ENCODE results near the gene EVC2.

EVC2 gene

GRCh38 chr4:5711479-5712184 is 3.3 kb upstream of the EVC2 start:
- DNase-seq (ENCODE audit: low spot score) = no peak

- DNase-seq (ENCODE audit: low spot score) = peak; percentile 5
Observed at GRCh38 chr4:5710961-5711478, 2.7 kb upstream of the EVC2 start, which contains the start of gene EVC. TSS of gene EVC (plus strand) at chr4:5711201. CDS start at chr4:5711381, 180 bp downstream.

- DNase-seq (ENCODE audit: low spot score) = no peak
Observed at GRCh38 chr4:5710065-5710960, 2.0 kb upstream of the EVC2 start.

DNA sequence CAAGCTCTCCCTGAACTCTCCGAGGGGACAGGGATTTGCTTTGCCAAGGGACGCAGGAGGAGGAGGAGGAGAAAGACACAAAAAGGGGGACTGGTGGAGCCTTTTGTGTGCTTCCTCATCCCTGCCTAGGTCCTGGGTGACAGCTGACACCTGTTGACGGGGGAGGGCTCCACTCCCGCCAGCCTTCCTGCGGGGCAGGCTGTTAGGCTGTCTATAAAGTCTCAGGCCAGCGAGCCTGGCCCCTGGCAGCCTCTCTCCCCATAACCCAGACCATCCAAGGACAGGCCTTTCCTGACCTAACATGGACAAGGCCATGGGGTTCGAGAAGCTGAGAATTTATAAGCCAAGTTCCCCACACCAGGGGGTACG is 832 bp upstream of the EVC2 start:
- no peak for DNase-seq (ENCODE audit: low spot score)

- no peak for DNase-seq (ENCODE audit: low spot score)
Observed at GRCh38 chr4:5707778-5708448, 446 bp downstream of the EVC2 start.

- DNase-seq (ENCODE audit: low spot score) = no peak
Observed at GRCh38 chr4:5707366-5707765, 993 bp downstream of the EVC2 start.

- DNase-seq (ENCODE audit: low spot score) = no peak
Observed at GRCh38 chr4:5706486-5707290, 1.7 kb downstream of the EVC2 start.

GRCh38 chr4:5705647-5706320 is 2.6 kb downstream of the EVC2 start:
- no peak for DNase-seq (ENCODE audit: low spot score)

DNA sequence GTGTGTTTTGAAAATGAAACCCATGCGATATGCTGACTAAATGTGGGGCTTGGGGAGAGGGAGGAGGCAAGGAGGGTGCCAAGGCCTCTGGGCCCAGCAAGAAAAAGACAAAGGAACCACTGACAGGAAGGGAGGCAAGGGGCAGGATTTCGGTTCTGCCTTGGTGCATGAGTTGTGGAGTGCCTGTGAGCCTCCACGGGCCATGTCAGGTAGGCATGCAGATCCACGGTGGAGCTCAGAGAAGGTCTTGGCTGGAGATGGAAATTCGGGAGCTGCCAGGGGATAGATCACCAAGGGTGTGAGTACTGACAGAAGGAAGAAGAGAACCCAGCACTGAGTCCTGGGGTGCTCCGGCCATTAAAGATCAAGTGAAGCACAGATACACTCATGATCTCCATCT is 4.1 kb downstream of the EVC2 start:
- no peak for DNase-seq (ENCODE audit: low spot score)

DNA sequence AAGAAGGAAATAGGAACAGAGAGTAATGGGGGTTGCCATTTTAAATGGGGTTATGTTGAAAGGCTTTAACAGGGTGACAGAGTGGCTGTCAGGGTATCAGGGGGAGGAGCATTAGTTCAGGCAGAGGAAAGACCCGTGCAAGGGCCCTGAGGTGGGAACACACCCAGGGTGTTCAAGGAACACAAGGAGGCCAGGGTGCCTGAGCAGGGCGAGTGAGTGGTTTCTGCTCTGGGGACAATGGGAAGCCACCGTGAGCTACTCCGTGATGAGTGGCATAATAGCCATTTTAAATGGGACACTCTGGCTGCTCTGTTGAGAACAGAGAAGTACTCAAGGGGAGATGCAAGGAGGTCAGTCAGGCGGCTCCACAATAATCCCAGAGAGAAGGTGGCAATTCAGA is 4.5 kb downstream of the EVC2 start:
- DNase-seq (ENCODE audit: low spot score) = no peak

- DNase-seq (ENCODE audit: low spot score) = no peak
Observed at GRCh38 chr4:5701971-5702370, 6.4 kb downstream of the EVC2 start.

- DNase-seq (ENCODE audit: low spot score) = no peak
Observed at GRCh38 chr4:5700459-5700858, 7.9 kb downstream of the EVC2 start.

- no peak for DNase-seq (ENCODE audit: low spot score)
Observed at GRCh38 chr4:5696341-5696740, 12.0 kb downstream of the EVC2 start.

DNA sequence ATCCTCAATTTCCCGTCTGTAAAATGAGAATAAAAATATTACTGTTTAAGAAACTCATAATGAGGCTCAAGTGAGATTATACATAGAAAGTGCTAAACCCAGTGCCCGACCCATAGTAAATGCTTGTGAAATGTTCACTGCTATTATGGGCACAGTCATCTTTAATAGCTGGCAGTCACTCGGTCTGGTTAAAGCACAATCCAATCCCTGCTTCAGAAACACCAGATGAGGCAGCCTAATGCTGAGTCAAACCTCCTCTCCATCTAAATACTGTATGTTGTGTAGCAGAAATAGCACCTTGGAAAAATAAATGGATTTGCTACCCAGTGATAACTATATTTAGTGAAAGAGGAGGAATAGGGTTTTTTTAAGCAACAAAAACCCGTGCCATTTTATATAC is 14.5 kb downstream of the EVC2 start:
- no peak for DNase-seq (ENCODE audit: low spot score)

DNA sequence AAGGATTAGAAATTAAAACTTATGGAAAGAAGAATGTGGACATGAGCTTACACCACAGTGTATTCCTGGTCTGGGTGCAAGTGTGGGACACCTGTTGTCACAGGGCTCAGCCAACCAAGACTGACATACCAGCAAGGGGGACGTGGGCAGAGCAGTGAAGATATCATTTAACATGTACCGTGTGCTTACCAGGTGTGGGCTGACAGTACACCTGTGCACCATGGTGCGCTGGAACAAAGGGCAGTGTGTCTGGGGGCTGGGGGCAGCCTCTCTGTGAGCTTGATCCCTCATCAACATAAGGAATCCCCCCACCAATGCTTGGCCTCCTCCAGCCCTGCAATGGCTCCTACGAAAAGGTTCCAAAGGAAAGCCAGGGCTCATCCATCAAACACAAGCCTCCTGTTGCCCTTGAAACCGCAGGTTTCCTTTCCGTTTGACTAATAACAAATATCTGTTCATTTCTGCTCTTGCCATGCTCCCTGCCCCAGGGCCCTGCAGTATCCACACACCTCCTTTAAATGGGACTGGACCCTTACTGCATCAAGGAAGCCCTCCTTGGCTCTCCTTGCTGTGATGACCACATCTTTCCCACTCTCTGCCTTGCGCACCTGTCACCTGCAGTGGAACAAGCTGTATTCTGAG is 16.7 kb downstream of the EVC2 start:
- no peak for DNase-seq (ENCODE audit: low spot score)

DNA sequence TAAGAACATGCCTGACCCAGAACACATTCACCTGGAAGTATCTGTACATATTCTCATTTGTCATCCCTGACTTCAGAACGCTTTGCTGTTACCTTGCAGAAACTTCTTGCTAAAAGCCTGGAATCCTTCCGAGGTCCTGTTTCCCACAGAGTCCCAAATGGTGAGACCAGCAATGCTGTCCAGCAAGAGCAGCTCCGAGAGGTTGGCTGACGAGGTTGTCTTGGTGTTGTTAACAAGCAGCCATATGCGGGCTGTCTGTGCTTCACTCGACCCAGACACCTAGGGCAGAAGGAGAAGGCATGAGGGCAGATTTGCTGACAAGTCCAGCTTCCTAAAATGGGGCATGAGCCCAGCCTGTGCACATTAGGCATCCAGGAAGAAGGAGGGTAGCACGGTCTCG is 19.3 kb downstream of the EVC2 start:
- DNase-seq (ENCODE audit: low spot score) = no peak

DNA sequence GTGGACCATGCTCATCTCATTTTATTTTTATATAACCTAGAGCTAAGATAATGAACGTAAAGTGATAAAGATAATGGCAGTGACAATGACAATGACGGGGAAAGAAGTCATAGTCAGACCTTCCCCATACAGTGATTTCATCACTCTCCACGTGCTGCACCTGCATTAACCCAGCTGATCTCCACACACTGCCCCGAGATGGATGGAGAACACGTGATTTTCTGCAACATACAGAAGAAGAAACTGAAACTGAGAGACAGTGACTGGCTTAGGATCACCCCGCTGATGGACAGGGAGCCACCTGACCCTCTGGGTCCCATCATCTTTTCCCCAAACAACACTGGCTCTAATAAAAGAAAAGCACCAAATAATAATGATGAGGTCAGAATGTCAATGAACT is 22.0 kb downstream of the EVC2 start:
- DNase-seq (ENCODE audit: low spot score) = no peak

- DNase-seq (ENCODE audit: low spot score) = no peak
Observed at GRCh38 chr4:5685296-5685695, 23.1 kb downstream of the EVC2 start.

- no peak for DNase-seq (ENCODE audit: low spot score)
Observed at GRCh38 chr4:5683566-5683965, 24.8 kb downstream of the EVC2 start.

- DNase-seq (ENCODE audit: low spot score) = no peak
Observed at GRCh38 chr4:5678977-5679376, 29.4 kb downstream of the EVC2 start.

- DNase-seq (ENCODE audit: low spot score) = no peak
Observed at GRCh38 chr4:5676763-5677162, 31.6 kb downstream of the EVC2 start.

Measured in CD4-positive, alpha-beta T cell treated with Interleukin-2 at 100 ng/mL for 4 hours (primary cell).